Thymus (tissue), 11 donors: ENCODE measurements around the gene ARHGAP32. TPM values are rescaled to one million over a fixed set of nuclear protein-coding genes. Genes with fewer than 3 reads are reported as not detected.

Source experiments
- DNase-seq, 9 donors: peaks; one replicate each; pipeline ENCODE4 v3.0.0-alpha.2; 2013; ENCODE audit warnings: low spot score in 9 of 9, low read depth in 6 of 9, missing footprints in 1 of 9
- H3K27ac ChIP-seq, 2 donors: one replicate each; pipeline ENCODE4 v1.5.1; 2013; ENCODE audit warnings: control low read depth in 1 of 2, low read depth in 1 of 2, low read length in 1 of 2, mild to moderate bottlenecking in 1 of 2, moderate library complexity in 1 of 2
- H3K27me3 ChIP-seq, 2 donors: one replicate each; pipeline ENCODE4 v1.5.1; 2013; ENCODE audit warnings: low read length in 1 of 2; ENCODE audit not compliant: control insufficient read depth in 2 of 2, insufficient read depth in 1 of 2
- H3K36me3 ChIP-seq, 2 donors: one replicate each; pipeline ENCODE4 v1.5.1; 2013; ENCODE audit warnings: low read length in 1 of 2, mild to moderate bottlenecking in 1 of 2, moderate library complexity in 1 of 2; ENCODE audit not compliant: control insufficient read depth in 2 of 2, insufficient read depth in 2 of 2
- H3K4me1 ChIP-seq, 2 donors: one replicate each; pipeline ENCODE4 v1.5.1; 2013; ENCODE audit warnings: low read length in 2 of 2; ENCODE audit not compliant: control insufficient read depth in 2 of 2, insufficient read depth in 2 of 2
- H3K4me3 ChIP-seq, 2 donors: one replicate each; pipeline ENCODE4 v1.5.1; 2013; ENCODE audit warnings: low read length in 2 of 2, control low read depth in 1 of 2, mild to moderate bottlenecking in 1 of 2
- H3K9me3 ChIP-seq, 2 donors: one replicate each; pipeline ENCODE4 v1.5.1; 2013; ENCODE audit warnings: low read length in 1 of 2, mild to moderate bottlenecking in 1 of 2; ENCODE audit not compliant: control insufficient read depth in 2 of 2, insufficient read depth in 1 of 2
- WGBS: extraction: QIAGEN DNeasy Blood & Tissue Kit; methylation state at CpG from one replicate; pipeline ENCODE4 v1.1.7; 2013; 5-methylcytosine and 5-hydroxymethylcytosine counted together
- polyA plus RNA-seq: library from polyadenylated mRNA; stranded (reverse); fragments of 200-250 nt; gene quantifications from one replicate; pipeline ENCODE4 v1.2.3, GENCODE V29; 2013
- total RNA-seq: library from RNA; stranded (reverse); fragments of 120-200 nt; gene quantifications from one replicate; pipeline ENCODE4 v1.2.4, GENCODE V29; 2013
- donor health status: healthy.

The ARHGAP32 gene
- total and polyA plus RNA-seq, 2 donors, result 3.5 to 9.9 TPM

DNA sequence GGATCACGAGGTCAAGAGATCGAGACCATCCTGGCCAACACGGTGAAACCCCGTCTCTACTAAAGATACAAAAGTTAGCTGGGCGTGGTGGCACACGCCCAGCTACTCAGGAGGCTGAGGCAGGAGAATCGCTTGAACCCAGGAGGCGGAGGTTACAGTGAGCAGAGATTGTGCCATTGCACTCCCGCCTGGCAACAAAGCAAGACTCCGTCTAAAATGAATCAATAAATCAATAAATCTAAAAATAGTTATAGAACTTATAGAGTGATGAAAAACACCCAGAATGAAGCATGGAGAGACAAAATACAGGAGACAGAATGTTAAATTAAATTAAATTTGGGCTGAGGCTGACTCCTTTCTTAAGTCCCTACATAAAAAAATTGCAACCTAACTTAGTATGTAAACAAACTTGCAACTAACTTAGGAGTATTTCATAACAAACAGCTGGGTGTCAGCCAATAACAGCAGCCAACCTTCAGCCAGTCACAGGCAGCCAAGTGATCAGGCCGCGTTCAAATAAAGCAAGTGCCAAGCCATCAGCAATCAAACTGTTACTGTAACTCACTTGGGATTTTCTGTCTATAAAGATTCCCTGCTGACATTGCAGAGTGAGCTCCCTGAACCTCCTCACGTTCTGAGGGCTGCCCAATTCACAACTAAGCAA lies 242.2 kb downstream of the ARHGAP32 start:
- DNase-seq, result no peak
- WGBS, result 92% methylated on average over 13 of the region's 13 CpGs

DNA sequence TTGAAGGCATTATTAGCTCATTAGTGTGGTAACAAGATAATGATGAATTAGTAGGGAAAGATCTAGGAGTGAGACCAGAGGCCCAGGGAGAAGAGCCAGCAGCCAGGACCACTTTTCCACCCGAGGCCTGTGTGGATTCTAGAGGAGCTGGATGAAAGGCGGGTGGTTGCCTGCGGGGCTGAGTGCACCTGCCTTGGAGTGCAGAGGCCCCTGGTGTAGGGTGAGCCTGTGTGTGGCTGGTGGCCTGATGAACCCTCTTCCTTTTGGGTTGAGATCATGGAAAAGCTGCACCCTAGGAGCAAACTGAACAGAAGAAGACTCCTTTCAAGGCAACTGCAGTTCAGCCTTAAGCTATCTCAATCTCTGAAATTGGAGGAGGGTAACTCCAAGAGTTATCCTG lies 243.5 kb downstream of the ARHGAP32 start:
- no peaks in the 10 kb centered on the region for H3K4me1 ChIP-seq
- DNase-seq, result no peak
- H3K27me3 ChIP-seq, result peaks cover 0 to 5% of the 10 kb centered on the region in 2 donors
- WGBS, result 58% methylated on average over 3 of the region's 3 CpGs
- H3K36me3 ChIP-seq, result no peaks in the 10 kb centered on the region
- no peaks in the 10 kb centered on the region for H3K9me3 ChIP-seq
- peak overlapping the region in 1 of 2 donors; percentile 23 for H3K27ac ChIP-seq
- H3K4me3 ChIP-seq, result no peak overlapping the region

More for the DNA sequence above, 242.2 kb downstream of the ARHGAP32 start:
- Histone ChIP-seq H3K4me3 (no peak overlapping the region), H3K27ac (no peak overlapping the region), H3K9me3 (no peaks in the 10 kb centered on the region), H3K36me3 (no peaks in the 10 kb centered on the region), H3K27me3 (peaks cover 0 to 5% of the 10 kb centered on the region in 2 donors), H3K4me1 (no peaks in the 10 kb centered on the region)

DNA sequence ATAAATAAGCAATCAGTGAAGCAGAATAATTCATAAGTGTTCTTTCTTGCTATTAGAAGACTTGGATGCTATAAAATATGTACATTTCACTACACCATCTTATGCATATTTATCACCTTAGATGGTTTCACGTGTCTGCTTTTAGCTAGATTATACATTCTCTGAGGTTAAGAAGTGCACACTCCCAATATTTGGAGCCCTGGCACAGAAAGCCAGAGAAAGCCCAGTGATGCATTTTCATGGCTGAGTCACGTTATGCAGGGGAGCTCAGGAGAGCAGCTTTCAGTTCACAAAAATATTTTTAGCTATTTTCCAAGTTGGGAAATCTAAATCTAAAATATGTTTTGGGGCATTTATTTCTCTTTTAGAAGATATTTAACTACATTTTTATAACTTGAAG lies 244.4 kb downstream of the ARHGAP32 start:
- Histone ChIP-seq H3K27me3 (no peaks in the 10 kb centered on the region), H3K36me3 (no peaks in the 10 kb centered on the region), H3K27ac (no peak overlapping the region), H3K9me3 (no peaks in the 10 kb centered on the region), H3K4me3 (no peak overlapping the region), H3K4me1 (no peaks in the 10 kb centered on the region)
- DNase-seq, result no peak
- 96% methylated on average over 2 of the region's 2 CpGs for WGBS

DNA sequence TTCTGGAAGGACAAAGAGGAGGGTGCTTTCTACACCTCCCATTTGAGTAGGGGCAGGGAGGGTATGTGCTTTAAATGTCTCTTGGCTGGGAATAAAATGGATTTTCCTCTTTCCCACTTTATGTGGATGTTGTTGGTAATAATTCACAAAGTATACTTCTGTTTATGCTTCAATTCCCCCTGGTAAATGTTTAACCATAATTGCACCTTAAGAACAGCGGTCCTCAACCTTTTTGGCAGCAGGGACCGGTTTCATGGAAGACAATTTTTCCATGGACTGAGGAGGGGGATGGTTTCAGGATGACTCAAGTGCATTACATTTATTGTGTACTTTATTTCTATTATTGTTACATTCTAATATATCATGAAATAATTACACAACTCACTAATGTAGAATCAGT lies 245.5 kb downstream of the ARHGAP32 start:
- WGBS, result 99% methylated on average over 2 of the region's 2 CpGs
- Histone ChIP-seq H3K27me3 (peaks cover 0 to 2% of the 10 kb centered on the region in 2 donors), H3K27ac (no peak overlapping the region), H3K36me3 (no peaks in the 10 kb centered on the region), H3K4me1 (peaks cover 0 to 5% of the 10 kb centered on the region in 2 donors), H3K9me3 (no peaks in the 10 kb centered on the region), H3K4me3 (no peak overlapping the region)
- no peak for DNase-seq

DNA sequence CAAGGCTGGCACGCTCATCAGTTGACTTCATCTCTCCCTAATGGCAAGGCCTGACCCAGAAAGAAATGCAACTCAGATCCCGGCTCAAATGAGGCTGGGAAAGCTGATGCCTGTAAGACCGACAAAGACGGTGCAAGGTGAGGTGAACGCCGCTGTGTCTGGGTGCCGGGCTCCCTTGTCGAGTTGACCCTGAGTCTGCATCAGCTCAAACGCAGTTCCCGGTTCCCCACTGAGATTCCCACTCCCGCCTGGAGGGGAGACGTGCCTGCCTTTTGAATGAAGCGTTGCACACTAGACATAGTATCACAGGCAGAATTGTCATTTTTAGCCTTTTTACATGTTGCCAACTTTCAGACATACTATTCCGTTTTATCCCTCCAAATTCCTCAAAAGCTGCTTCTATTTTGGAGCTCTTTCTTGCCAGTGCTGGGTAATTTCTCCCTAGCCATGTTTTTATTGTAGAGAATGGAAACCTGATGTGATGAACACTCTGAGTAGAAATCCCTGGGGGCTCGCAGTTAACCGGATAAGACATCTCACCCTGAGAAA lies 248.6 kb downstream of the ARHGAP32 start:
- Histone ChIP-seq H3K27me3 (peaks cover 0 to 4% of the 10 kb centered on the region in 2 donors), H3K27ac (no peak overlapping the region), H3K4me1 (peaks cover 0 to 9% of the 10 kb centered on the region in 2 donors), H3K4me3 (no peak overlapping the region), H3K36me3 (no peaks in the 10 kb centered on the region), H3K9me3 (no peaks in the 10 kb centered on the region)
- 95% methylated on average over 16 of the region's 16 CpGs for WGBS
- DNase-seq, result no peak

DNA sequence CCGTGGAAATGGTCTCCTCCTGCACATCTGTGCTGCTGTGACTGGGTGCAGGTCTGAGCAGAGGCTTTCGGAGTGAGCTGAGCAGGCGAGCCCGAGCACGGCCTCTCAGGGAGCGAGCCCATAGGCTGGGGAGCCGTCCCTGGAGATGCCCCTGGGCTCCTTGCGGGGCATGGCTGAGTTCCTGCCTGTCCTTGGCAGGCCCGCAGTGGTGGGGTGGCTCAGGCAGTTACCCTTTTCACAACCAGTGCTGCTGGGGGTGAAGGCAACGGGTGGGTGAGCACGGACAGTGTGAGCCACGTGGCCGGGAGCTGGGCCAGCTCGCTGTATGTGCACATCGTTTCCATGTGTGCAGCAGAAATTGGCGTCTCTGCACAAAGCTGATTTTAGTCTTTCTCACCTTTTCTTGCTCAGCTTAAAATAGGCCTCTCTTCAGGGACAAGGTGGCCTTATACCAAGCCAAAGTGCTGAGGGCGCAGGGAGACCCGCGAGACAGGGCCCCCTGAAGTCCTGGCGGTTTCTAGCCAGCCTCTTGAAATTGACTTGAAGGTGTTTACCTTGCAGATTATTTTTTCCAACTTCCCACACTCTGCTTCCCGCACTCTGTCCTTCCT lies 249.2 kb downstream of the ARHGAP32 start, which contains the start of gene TP53AIP1:
Gene TP53AIP1 (minus strand): TSS at position 55 of the 611 bp plus-strand sequence. CDS start 5,053 bp downstream, outside the sequence.
- 95% methylated on average over 21 of the region's 21 CpGs for WGBS
- H3K27me3 ChIP-seq, result peaks cover 0 to 4% of the 10 kb centered on the region in 2 donors
- H3K4me3 ChIP-seq, result peak within 1 kb of the TSS in 1 of 2 donors; percentile 1
- peak within 1 kb of the TSS in 1 of 2 donors; percentile 30 for H3K27ac ChIP-seq
- no peaks in the 10 kb centered on the region for H3K36me3 ChIP-seq
- no peak for DNase-seq
- H3K9me3 ChIP-seq, result no peaks in the 10 kb centered on the region
- peaks cover 0 to 9% of the 10 kb centered on the region in 2 donors for H3K4me1 ChIP-seq

DNA sequence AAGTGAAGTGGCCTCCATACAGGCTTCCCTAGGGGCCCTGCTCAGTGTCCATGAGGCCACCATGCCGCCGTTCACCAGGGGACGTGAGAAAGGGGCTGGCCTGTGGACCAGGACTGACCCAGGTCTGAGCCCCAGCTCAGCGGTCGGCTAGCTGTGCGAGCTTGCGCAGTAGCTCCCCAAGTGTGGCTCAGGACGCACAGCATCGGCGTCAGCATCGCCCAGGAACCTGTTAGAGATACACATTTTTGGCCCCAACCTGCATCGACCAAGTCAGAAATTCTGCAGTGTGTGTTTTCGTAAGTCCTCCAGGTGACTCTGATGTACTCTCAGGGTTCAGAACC lies 249.9 kb downstream of the ARHGAP32 start:
- 98% methylated on average over 13 of the region's 13 CpGs for WGBS
- Histone ChIP-seq H3K27me3 (peaks cover 0 to 4% of the 10 kb centered on the region in 2 donors), H3K9me3 (no peaks in the 10 kb centered on the region), H3K4me1 (peaks cover 0 to 10% of the 10 kb centered on the region in 2 donors), H3K4me3 (peak overlapping the region in 1 of 2 donors; percentile 1), H3K36me3 (no peaks in the 10 kb centered on the region), H3K27ac (peak overlapping the region in 1 of 2 donors; percentile 30)
- DNase-seq, result no peak

DNA sequence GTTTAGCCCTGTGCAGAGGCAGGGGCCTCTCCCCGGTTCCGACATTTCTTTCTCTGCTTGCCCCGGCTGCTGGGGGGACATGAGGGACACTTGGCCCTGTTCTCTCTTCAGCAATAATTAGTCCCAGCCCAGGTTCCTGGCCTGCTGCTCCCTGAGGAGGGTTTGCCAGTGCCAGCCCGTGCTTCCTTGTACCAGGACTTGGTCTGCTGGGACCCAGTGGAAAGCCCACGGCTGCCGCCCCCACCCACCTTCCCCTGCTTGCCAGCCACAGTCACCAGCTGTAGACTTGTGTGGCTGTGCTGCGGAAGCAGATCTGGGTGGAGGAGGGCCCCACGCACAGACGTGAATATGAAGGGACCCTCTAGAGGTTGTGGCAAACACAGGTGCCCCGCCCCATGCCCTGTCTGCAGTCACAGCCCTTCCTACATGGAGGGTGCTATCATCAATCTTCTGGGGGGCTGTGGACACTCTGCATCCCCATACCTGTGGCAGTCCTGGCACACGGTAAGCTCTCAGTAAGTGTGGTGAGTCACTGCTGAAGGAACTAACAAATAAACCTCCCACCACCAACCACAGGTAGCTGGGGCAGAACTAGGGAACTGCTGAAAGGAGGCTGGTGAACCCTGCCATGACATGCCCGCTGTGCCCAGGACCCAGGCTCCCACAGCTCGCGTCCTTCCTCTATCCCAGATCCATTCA lies 250.4 kb downstream of the ARHGAP32 start:
- H3K27ac ChIP-seq, result peak overlapping the region in 1 of 2 donors; percentile 30
- no peaks in the 10 kb centered on the region for H3K9me3 ChIP-seq
- peaks cover 0 to 15% of the 10 kb centered on the region in 2 donors for H3K4me1 ChIP-seq
- peak overlapping the region in 1 of 2 donors; percentile 1 for H3K4me3 ChIP-seq
- H3K27me3 ChIP-seq, result peaks cover 0 to 4% of the 10 kb centered on the region in 2 donors
- no peaks in the 10 kb centered on the region for H3K36me3 ChIP-seq
- WGBS, result 89% methylated on average over 14 of the region's 14 CpGs
- DNase-seq, result no peak

DNA sequence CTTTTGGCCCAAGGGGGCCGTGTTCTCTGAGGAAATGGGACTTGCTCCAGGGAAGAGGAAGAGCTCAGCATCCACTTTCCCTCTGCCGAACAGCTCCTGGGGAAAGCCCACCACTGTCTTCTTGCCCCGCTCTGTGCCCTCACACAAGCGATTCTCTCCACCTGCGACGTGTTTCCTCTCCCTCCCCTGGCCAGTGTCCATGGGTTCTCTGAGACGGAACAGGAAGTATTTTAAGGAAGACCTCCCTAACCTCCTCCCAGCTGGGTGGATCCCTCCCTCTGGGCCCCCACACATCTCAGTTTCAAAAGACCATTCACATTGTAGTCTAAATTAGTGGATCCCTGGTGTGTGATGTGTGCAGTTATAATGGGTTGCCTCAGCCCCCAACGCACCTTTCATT lies 251.0 kb downstream of the ARHGAP32 start:
- H3K4me3 ChIP-seq, result no peak overlapping the region
- H3K4me1 ChIP-seq, result peaks cover 0 to 15% of the 10 kb centered on the region in 2 donors
- WGBS, result 78% methylated on average over 8 of the region's 8 CpGs

More for the DNA sequence above, 251.0 kb downstream of the ARHGAP32 start:
- Histone ChIP-seq H3K9me3 (no peaks in the 10 kb centered on the region), H3K27ac (peak overlapping the region; percentile 46 to 62), H3K36me3 (no peaks in the 10 kb centered on the region), H3K27me3 (peaks cover 0 to 4% of the 10 kb centered on the region in 2 donors)
- no peak for DNase-seq
